TTC549 (cell line): ENCODE data around the gene IL3RA.
"Not testable (repeated sequence)": the region's sequence is repeated elsewhere in the genome, so short reads cannot be mapped to it uniquely, and the experiment has no call there.

Experiments used
- FAIRE-seq: peaks from 2 replicates; lab custom pipeline; 2012; peaks lifted over from hg19 to GRCh38; lab: Jason Lieb, UNC

IL3RA gene

GRCh38 chrX:1400049-1400448 lies 63.5 kb downstream of the IL3RA start:
- no peak for FAIRE-seq

- no peak for FAIRE-seq
Measured at GRCh38 chrX:1400742-1401471, 64.3 kb downstream of the IL3RA start.

DNA sequence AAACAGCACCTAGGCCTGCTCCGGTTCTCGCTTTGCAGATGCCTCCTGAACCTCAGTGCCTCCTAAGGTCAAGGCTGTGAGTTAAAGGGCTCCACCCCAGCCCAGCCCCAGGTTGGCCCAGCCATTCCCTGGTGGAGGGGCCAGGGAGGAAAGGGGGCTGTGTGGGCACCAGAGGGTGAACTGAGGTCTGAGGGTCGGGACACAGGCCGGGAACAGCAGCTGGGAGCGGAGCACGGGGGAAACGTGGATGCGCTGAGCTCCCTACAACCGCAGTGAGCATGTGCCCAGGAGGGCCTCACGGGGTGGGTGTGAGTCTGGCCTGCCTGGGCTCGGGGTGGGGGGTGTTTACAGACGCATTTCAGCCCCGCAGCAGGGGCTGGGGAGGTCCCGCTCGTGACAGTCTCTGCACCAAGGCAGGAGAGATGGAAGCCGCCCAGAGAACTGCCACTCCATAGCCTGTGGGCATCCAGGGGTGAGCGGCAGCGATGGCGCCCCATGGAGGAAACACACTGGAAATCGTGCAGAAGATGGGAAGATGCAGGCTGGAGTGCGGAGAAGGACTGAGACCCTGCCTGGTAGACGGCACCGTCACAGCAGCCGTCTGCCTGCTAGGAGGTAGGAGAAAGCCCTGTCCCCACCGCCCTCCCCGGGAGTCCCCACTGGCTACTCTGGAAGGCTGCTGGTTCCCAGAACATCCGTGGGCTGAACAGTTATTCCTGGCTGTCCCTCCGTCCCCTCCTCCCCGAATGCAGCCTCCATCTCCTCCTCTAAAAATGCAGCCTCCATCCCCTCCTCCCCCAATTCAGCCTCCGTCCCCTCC lies 65.2 kb downstream of the IL3RA start:
- FAIRE-seq = no peak

DNA sequence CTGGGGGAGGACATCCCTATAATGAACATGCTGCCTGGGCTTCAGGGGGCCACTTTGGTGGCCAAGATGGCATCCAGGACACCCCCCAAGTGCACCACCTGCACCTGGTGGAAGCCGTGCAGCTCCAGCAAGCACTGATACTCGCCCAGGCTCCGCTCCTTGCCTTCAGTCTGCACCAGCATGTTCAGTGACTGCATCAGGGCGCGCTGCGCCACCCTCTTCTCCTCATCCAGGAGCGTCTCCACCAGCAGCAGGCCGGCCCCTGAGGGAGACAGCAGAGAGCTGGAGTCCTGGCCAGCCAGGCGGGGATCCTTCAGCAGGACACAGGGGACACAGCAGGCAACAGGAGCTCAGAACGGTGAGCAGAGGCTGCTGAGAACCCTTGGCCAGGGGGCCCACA lies 66.6 kb downstream of the IL3RA start:
- FAIRE-seq = no peak

GRCh38 chrX:1403867-1404266 lies 67.3 kb downstream of the IL3RA start:
- not testable (repeated sequence) for FAIRE-seq

DNA sequence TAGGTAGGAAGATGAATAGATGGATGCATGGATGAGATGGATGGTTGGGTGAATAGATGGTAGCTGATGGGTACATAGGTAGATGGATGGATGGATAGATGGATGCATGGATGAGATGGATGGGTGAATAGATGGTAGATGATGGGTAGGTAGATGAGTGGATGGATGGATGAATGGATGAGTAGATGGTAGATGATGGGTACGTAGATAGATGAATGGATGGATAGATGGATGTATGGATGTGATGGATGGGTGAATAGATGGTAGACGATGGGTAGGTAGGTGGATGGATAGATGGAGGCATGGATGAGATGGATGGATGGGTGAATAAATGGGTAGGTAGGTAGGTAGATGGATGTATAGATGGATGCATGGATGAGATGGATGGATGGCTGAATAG lies 69.2 kb downstream of the IL3RA start:
- not testable (repeated sequence) for FAIRE-seq

DNA sequence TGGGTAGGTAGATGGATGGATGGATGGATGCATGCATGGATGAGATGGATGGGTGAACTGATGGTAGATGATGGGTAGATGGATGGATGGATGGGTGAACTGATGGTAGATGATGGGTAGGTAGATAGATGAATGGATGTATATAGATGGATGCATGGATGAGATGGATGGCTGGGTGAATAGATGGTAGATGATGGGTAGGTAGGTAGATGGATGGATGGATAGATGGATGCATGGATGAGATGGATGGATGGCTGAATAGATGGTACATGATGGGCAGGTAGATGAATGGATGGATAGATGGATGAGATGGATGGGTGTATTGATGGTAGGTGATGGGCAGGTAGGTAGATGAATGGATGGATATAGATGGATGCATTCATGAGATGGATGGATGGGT lies 70.5 kb downstream of the IL3RA start:
- FAIRE-seq = no peak

DNA sequence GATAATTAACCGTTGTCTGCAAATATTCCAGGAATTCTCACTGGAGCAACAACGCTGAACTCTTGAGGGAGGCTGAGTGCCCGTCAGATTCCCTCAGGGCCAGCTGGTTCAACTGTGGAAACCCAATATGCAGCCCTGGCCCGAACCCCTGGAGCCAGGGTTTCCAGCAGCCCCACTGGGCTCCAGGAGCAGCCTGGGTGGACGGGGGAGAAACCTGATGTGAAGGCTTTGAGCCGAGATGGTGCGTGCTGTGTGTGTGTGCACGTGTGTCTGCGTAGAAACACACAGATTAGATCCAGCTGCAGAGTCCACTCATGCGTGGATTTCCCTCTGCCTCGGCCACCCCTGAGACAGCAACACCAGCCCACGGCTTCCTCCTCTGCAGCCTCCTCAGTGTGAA lies 74.7 kb downstream of the IL3RA start:
- no peak for FAIRE-seq

DNA sequence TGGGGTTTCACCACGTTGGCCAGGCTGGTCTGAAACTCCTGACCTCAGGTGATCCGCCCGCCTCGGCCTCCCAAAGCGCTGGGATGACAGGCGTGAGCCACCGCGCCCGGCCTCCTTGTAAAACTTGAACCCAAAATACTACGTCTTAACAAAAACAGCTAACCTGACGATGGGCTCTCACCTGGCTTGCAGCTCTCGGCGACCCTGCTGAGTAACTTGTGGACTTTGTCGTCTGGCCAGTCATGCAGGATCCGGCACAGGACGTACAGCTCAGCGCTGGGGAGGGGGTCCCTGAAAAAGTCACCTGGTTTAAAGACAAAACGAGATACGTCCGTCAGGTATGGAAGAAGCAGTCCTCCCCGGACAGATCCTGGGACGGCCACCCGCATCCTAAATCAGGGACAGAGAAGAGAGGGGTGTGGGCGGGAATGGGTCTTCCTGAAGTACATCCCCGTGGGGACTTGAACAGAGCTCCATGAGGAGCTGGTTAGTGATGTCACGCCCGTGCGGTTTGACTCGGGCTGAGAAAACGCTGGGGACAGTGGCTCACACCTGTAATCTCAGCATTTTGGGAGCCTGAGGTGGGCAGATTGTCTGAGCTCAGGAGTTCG lies 76.1 kb downstream of the IL3RA start:
- FAIRE-seq = no peak

DNA sequence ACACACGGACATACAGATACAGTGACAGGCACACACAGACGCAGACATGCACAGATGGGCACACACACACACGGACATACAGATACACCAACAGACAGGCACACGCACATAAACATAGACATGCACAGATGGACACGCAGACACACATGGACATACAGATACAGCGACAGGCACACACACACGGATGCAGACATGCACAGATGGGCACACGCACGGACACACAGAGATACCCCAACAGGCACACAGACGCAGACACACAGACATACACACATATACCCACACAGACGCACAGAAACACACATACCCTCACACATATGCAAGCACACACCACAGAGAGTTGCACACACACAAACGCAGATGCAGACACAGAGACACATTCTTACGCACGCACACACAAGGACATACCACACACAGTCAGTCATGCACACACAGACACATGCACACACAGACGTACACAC lies 79.8 kb downstream of the IL3RA start:
- FAIRE-seq = no peak

- FAIRE-seq = no peak
Measured at GRCh38 chrX:1416965-1417760, 80.6 kb downstream of the IL3RA start.

DNA sequence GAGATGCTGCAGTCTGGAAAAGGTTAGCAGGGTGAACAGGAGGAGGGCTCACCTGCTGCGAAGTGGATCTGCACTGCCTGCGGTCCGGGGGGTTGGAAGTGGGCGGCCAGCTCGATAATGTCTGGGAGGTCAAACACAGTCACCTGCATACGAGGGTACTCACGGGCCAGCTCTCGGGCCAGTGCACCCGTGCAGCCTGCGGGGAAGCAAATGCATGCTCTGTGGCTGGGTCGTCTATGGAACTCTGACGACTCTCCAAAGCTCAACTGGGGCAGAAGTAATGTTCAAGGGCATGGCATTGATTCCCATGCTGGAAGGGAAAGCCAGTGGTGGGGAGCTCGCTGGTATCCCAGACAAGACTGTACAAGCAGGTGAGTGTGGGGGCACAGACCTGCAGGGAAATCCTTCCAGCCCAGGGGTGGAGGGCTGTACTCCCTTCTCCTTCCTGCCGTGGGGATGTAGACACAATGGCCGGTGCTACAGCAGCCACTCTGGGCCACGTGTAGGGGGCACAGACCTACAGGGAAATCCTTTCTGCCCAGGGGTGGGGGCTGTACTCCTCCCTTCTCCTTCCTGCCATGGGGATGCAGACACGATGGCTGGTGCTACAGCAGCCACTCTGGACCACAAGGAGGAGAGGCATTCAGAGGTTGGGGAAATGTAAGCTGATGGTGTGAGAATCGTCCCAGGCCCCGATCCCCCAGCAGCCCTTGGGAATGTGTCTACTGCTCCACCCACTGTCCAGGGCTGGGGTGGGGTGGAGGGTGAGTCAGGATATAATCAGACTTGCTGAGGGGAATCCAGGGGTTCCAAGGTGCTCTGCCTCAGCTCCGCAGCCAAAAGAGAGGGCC lies 81.6 kb downstream of the IL3RA start:
- no peak for FAIRE-seq

DNA sequence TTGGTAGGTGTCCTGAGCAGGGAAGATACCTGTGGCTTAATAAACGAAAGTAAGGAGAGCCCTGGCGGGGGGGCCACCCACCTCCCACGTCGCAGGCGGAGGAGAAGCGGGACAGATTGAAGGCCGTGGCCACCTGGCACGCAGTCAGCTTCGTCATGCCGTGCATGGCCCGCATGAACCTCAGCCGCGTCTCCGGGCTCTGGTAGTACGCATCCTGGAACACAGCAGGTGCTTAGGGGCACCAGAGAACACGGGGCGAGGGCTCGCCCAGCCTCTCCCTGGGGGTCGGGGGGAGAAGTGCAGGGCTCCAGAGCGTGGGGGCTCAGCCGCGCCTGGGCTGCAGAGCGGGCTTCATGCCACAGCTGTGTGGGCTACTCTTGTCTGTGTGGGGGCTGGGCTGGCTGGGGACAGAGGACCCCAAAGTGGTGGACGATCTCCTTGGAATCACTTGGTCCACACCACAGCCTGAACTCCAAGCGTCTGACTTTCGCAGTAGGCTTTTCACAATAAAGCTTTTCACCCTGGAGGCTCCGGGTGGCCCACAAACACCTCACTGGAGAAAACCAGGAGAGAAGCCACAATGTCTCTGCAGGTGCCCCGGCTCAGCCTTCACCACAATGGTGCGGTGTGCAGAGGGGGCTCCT lies 82.4 kb downstream of the IL3RA start:
- no peak for FAIRE-seq

GRCh38 chrX:1419545-1420355 lies 83.2 kb downstream of the IL3RA start:
- FAIRE-seq = no peak

DNA sequence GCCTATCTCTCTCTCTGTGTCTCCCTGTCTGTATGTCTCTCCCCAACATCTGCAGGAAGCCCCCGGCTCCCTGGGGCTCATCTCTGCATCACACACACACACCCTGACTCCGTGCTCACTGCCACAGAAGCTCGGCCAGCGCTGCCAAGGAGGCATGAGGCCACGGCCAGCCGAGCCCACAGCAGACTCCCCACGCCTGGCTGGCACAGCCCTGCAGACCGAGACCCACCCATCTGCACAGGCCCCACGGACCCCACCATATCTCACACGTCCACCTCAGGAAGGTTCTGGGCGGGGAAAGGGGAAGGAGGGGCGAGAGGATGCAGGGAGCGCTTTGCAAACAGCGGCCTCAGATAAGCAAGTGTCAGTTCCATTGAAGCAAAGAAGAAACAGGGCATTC lies 83.8 kb downstream of the IL3RA start:
- no peak for FAIRE-seq

GRCh38 chrX:1421433-1422134 lies 85.0 kb downstream of the IL3RA start:
- FAIRE-seq = no peak

- no peak for FAIRE-seq
Measured at GRCh38 chrX:1422135-1422465, 85.5 kb downstream of the IL3RA start.

DNA sequence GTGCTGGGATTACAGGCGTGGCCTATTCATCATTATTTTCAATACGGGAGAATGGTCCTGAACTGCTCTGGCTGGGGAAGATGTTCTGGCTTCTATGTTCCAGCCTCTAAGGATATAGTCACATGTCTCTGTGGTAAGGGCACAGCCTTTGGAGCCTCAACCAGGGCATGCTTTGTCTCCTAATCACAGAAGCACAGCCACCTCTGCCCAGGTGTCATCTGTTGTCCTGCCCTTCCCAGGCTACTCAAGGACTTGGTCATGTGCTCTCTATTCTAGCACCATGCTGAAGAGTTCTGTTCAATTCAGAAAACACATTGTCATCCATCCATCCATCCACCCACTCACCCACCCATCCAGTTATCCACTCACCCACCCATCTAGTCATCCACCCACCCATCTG lies 86.6 kb downstream of the IL3RA start:
- FAIRE-seq = no peak

- FAIRE-seq = no peak
Measured at GRCh38 chrX:1424147-1424851, 87.7 kb downstream of the IL3RA start.
